Activated T-cell treated with anti-CD3 and anti-CD28 coated beads, Interleukin-2, amount 50 U/mL, for 24 hours (primary cell): ENCODE data around the gene PTPRK.

Experiments
- DNase-seq: peaks from one replicate; pipeline ENCODE4 v3.0.0-alpha.2; 2020
- H3K27ac Mint-ChIP-seq: 2 replicates; pipeline ENCODE4 v1.8.0; 2020; ENCODE audit warnings: mild to moderate bottlenecking, mixed read lengths
- H3K27me3 Mint-ChIP-seq: 2 replicates; pipeline ENCODE4 v1.8.0; 2020; ENCODE audit warnings: mixed read lengths
- H3K36me3 Mint-ChIP-seq: 2 replicates; pipeline ENCODE4 v1.8.0; 2020; ENCODE audit warnings: low read depth, mixed read lengths
- H3K4me1 Mint-ChIP-seq: 2 replicates; pipeline ENCODE4 v1.8.0; 2020; ENCODE audit warnings: low read depth, mixed read lengths
- H3K4me3 Mint-ChIP-seq: 2 replicates; pipeline ENCODE4 v1.8.0; 2020; ENCODE audit warnings: mild to moderate bottlenecking, moderate library complexity, mixed read lengths
- H3K9me3 Mint-ChIP-seq: 2 replicates; pipeline ENCODE4 v1.8.0; 2020; ENCODE audit warnings: mixed read lengths

The PTPRK gene

GRCh38 chr6:128357392-128358130 is 162.8 kb downstream of the PTPRK start:
- Mint-ChIP-seq H3K9me3 (no peaks in the 10 kb centered on the region), H3K27ac (no peak overlapping the region)

GRCh38 chr6:128352366-128352765 is 168.0 kb downstream of the PTPRK start:
- Mint-ChIP-seq H3K27me3 (no peaks in the 10 kb centered on the region), H3K9me3 (no peaks in the 10 kb centered on the region), H3K4me3 (no peak overlapping the region), H3K4me1 (peaks cover 7% of the 10 kb centered on the region), H3K27ac (no peak overlapping the region), H3K36me3 (no peaks in the 10 kb centered on the region)
- no peak for DNase-seq

More at GRCh38 chr6:128357392-128358130, 162.8 kb downstream of the PTPRK start:
- H3K27me3 Mint-ChIP-seq, result no peaks in the 10 kb centered on the region
- H3K4me1 Mint-ChIP-seq, result peaks cover 3% of the 10 kb centered on the region
- DNase-seq, result no peak
- no peak overlapping the region for H3K4me3 Mint-ChIP-seq
- no peaks in the 10 kb centered on the region for H3K36me3 Mint-ChIP-seq

- Mint-ChIP-seq H3K4me3 (no peak overlapping the region), H3K27me3 (peaks cover 3% of the 10 kb centered on the region), H3K27ac (no peak overlapping the region), H3K4me1 (peaks cover 6% of the 10 kb centered on the region), H3K9me3 (no peaks in the 10 kb centered on the region), H3K36me3 (no peaks in the 10 kb centered on the region)
- no peak for DNase-seq
Measured at GRCh38 chr6:128351255-128351514, 169.2 kb downstream of the PTPRK start.

GRCh38 chr6:128350416-128351254 is 169.8 kb downstream of the PTPRK start:
- no peaks in the 10 kb centered on the region for H3K36me3 Mint-ChIP-seq
- DNase-seq, result no peak
- no peak overlapping the region for H3K27ac Mint-ChIP-seq
- no peak overlapping the region for H3K4me3 Mint-ChIP-seq
- H3K4me1 Mint-ChIP-seq, result peaks cover 4% of the 10 kb centered on the region
- H3K27me3 Mint-ChIP-seq, result peaks cover 3% of the 10 kb centered on the region
- H3K9me3 Mint-ChIP-seq, result no peaks in the 10 kb centered on the region

- no peak overlapping the region for H3K4me3 Mint-ChIP-seq
- DNase-seq, result no peak
- peaks cover 4% of the 10 kb centered on the region for H3K4me1 Mint-ChIP-seq
- no peak overlapping the region for H3K27ac Mint-ChIP-seq
- no peaks in the 10 kb centered on the region for H3K9me3 Mint-ChIP-seq
- no peaks in the 10 kb centered on the region for H3K36me3 Mint-ChIP-seq
- H3K27me3 Mint-ChIP-seq, result peaks cover 3% of the 10 kb centered on the region
Measured at GRCh38 chr6:128347123-128347522, 173.3 kb downstream of the PTPRK start.

GRCh38 chr6:128346569-128346968 is 173.8 kb downstream of the PTPRK start:
- no peak overlapping the region for H3K4me3 Mint-ChIP-seq
- DNase-seq, result no peak
- H3K36me3 Mint-ChIP-seq, result no peaks in the 10 kb centered on the region
- H3K9me3 Mint-ChIP-seq, result no peaks in the 10 kb centered on the region
- H3K27ac Mint-ChIP-seq, result no peak overlapping the region
- peaks cover 3% of the 10 kb centered on the region for H3K27me3 Mint-ChIP-seq
- peaks cover 4% of the 10 kb centered on the region for H3K4me1 Mint-ChIP-seq

- no peaks in the 10 kb centered on the region for H3K36me3 Mint-ChIP-seq
- no peak overlapping the region for H3K27ac Mint-ChIP-seq
- H3K4me3 Mint-ChIP-seq, result no peak overlapping the region
- peaks cover 3% of the 10 kb centered on the region for H3K27me3 Mint-ChIP-seq
- no peak for DNase-seq
- H3K4me1 Mint-ChIP-seq, result no peaks in the 10 kb centered on the region
- H3K9me3 Mint-ChIP-seq, result no peaks in the 10 kb centered on the region
Measured at GRCh38 chr6:128345278-128345677, 175.1 kb downstream of the PTPRK start.

GRCh38 chr6:128343706-128344105 is 176.7 kb downstream of the PTPRK start:
- Mint-ChIP-seq H3K4me1 (no peaks in the 10 kb centered on the region), H3K4me3 (no peak overlapping the region), H3K9me3 (no peaks in the 10 kb centered on the region), H3K27me3 (peaks cover 3% of the 10 kb centered on the region), H3K36me3 (no peaks in the 10 kb centered on the region), H3K27ac (no peak overlapping the region)
- DNase-seq, result no peak

- no peaks in the 10 kb centered on the region for H3K9me3 Mint-ChIP-seq
- no peak for DNase-seq
- no peak overlapping the region for H3K4me3 Mint-ChIP-seq
- H3K27me3 Mint-ChIP-seq, result no peaks in the 10 kb centered on the region
- H3K36me3 Mint-ChIP-seq, result no peaks in the 10 kb centered on the region
- H3K4me1 Mint-ChIP-seq, result no peaks in the 10 kb centered on the region
- no peak overlapping the region for H3K27ac Mint-ChIP-seq
Measured at GRCh38 chr6:128339635-128340450, 180.6 kb downstream of the PTPRK start.

GRCh38 chr6:128337619-128338018 is 182.8 kb downstream of the PTPRK start:
- H3K4me3 Mint-ChIP-seq, result no peak overlapping the region
- DNase-seq, result no peak
- no peaks in the 10 kb centered on the region for H3K4me1 Mint-ChIP-seq
- H3K27ac Mint-ChIP-seq, result no peak overlapping the region
- no peaks in the 10 kb centered on the region for H3K27me3 Mint-ChIP-seq
- no peaks in the 10 kb centered on the region for H3K36me3 Mint-ChIP-seq
- H3K9me3 Mint-ChIP-seq, result no peaks in the 10 kb centered on the region

GRCh38 chr6:128336436-128337095 is 183.8 kb downstream of the PTPRK start:
- no peaks in the 10 kb centered on the region for H3K36me3 Mint-ChIP-seq
- no peaks in the 10 kb centered on the region for H3K27me3 Mint-ChIP-seq
- no peak overlapping the region for H3K27ac Mint-ChIP-seq
- no peak overlapping the region for H3K4me3 Mint-ChIP-seq
- no peaks in the 10 kb centered on the region for H3K4me1 Mint-ChIP-seq
- no peaks in the 10 kb centered on the region for H3K9me3 Mint-ChIP-seq
- DNase-seq, result no peak

GRCh38 chr6:128335963-128336362 is 184.4 kb downstream of the PTPRK start:
- Mint-ChIP-seq H3K36me3 (no peaks in the 10 kb centered on the region), H3K27ac (no peak overlapping the region), H3K9me3 (no peaks in the 10 kb centered on the region), H3K4me3 (no peak overlapping the region), H3K27me3 (no peaks in the 10 kb centered on the region), H3K4me1 (no peaks in the 10 kb centered on the region)
- no peak for DNase-seq

- no peak overlapping the region for H3K4me3 Mint-ChIP-seq
- H3K36me3 Mint-ChIP-seq, result no peaks in the 10 kb centered on the region
- H3K27me3 Mint-ChIP-seq, result no peaks in the 10 kb centered on the region
- H3K4me1 Mint-ChIP-seq, result no peaks in the 10 kb centered on the region
- DNase-seq, result no peak
- no peaks in the 10 kb centered on the region for H3K9me3 Mint-ChIP-seq
- H3K27ac Mint-ChIP-seq, result no peak overlapping the region
Measured at GRCh38 chr6:128333581-128334223, 186.7 kb downstream of the PTPRK start.

- Mint-ChIP-seq H3K4me3 (no peak overlapping the region), H3K27me3 (no peaks in the 10 kb centered on the region), H3K27ac (no peak overlapping the region), H3K9me3 (no peaks in the 10 kb centered on the region), H3K36me3 (no peaks in the 10 kb centered on the region), H3K4me1 (peaks cover 2% of the 10 kb centered on the region)
- DNase-seq, result peak; percentile 34
Measured at GRCh38 chr6:128327890-128328289, 192.5 kb downstream of the PTPRK start.
